GM23338 (cell line): ENCODE measurements around the gene IMP3. TPM values are rescaled to one million over a fixed set of nuclear protein-coding genes. Genes with fewer than 3 reads are reported as not detected.

Source experiments
- ATAC-seq: fragments of 200-7000 bp; cut with Tn5 transposase; 3 replicates; pipeline ENCODE4 v1.9.1; 2020
- DNase-seq: peaks from one replicate; pipeline ENCODE4 v3.0.0-alpha.2; 2015; ENCODE audit warnings: low spot score
- H2AFZ ChIP-seq: fragments of 200-600 bp; sonication (generic); 2 replicates; pipeline ENCODE4 v1.8.0; 2016; ENCODE audit warnings: antibody characterized with exemption, mild to moderate bottlenecking, moderate library complexity
- H3F3A ChIP-seq: fragments of 200-600 bp; sonication (generic); replicated peaks from 2 replicates; pipeline ENCODE4 v1.8.0; 2017; ENCODE audit warnings: antibody characterized with exemption, mixed run types, low read depth
- H3K27ac ChIP-seq: fragments of 200-600 bp; sonication (generic); 2 replicates; pipeline ENCODE4 v1.6.1; 2016; ENCODE audit warnings: low read depth
- H3K27me3 ChIP-seq: fragments of 200-600 bp; sonication (generic); 2 replicates; pipeline ENCODE4 v1.8.0; 2016; ENCODE audit warnings: mild to moderate bottlenecking, mixed run types, moderate library complexity; ENCODE audit not compliant: insufficient read depth
- H3K36me3 ChIP-seq: fragments of 200-600 bp; sonication (generic); 2 replicates; pipeline ENCODE4 v1.8.0; 2016; ENCODE audit warnings: mild to moderate bottlenecking; ENCODE audit not compliant: insufficient read depth
- H3K4me1 ChIP-seq: fragments of 200-600 bp; sonication (generic); 2 replicates; pipeline ENCODE4 v1.8.0; 2016; ENCODE audit warnings: mild to moderate bottlenecking, moderate library complexity; ENCODE audit not compliant: insufficient read depth
- H3K4me2 ChIP-seq: fragments of 200-600 bp; sonication (generic); 2 replicates; pipeline ENCODE4 v1.7.1; 2017; ENCODE audit warnings: mixed run types
- H3K4me3 ChIP-seq: fragments of 200-600 bp; sonication (generic); 2 replicates; pipeline ENCODE4 v1.6.1; 2016; ENCODE audit warnings: mixed run types
- H3K79me2 ChIP-seq: fragments of 200-600 bp; sonication (generic); replicated peaks from 2 replicates; pipeline ENCODE4 v1.8.0; 2017; ENCODE audit warnings: mild to moderate bottlenecking; ENCODE audit not compliant: insufficient read depth
- H3K9me2 ChIP-seq: fragments of 200-600 bp; sonication (generic); 2 replicates; pipeline ENCODE4 v1.8.0; 2017; ENCODE audit not compliant: insufficient read depth
- H4K20me1 ChIP-seq: fragments of 200-600 bp; sonication (generic); replicated peaks from 2 replicates; pipeline ENCODE4 v1.8.0; 2017; ENCODE audit warnings: mild to moderate bottlenecking; ENCODE audit not compliant: insufficient read depth
- H3K27ac Mint-ChIP-seq: 2 replicates; pipeline ENCODE4 v1.8.0; 2020; ENCODE audit warnings: inconsistent platforms, mild to moderate bottlenecking, moderate library complexity, mixed read lengths
- H3K27me3 Mint-ChIP-seq: 3 replicates; pipeline ENCODE4 v1.8.0; 2022; ENCODE audit warnings: low read depth, mild to moderate bottlenecking, moderate library complexity, mixed read lengths, inconsistent platforms; ENCODE audit not compliant: insufficient read depth, poor library complexity
- H3K36me3 Mint-ChIP-seq: 3 replicates; pipeline ENCODE4 v1.8.0; 2021; ENCODE audit warnings: low read depth, mild to moderate bottlenecking, inconsistent platforms, moderate library complexity, mixed read lengths
- H3K4me1 Mint-ChIP-seq: 3 replicates; pipeline ENCODE4 v1.8.0; 2020; ENCODE audit warnings: mild to moderate bottlenecking, inconsistent platforms, mixed read lengths
- H3K4me3 Mint-ChIP-seq: 3 replicates; pipeline ENCODE4 v1.8.0; 2021; ENCODE audit warnings: moderate library complexity, mild to moderate bottlenecking, inconsistent platforms, mixed read lengths
- H3K9me3 Mint-ChIP-seq: 3 replicates; pipeline ENCODE4 v1.8.0; 2020; ENCODE audit warnings: moderate library complexity, mild to moderate bottlenecking, inconsistent platforms, mixed read lengths
- EZH2 ChIP-seq: fragments of 200-600 bp; sonication (generic); IDR thresholded peaks from one replicate; pipeline ENCODE4 v1.8.0; 2017; ENCODE audit warnings: antibody characterized with exemption, mild to moderate bottlenecking, low read depth; ENCODE audit not compliant: unreplicated experiment
- NANOG ChIP-seq: IDR thresholded peaks from 2 replicates; pipeline ENCODE4 v1.6.1; 2016; ENCODE audit warnings: antibody characterized with exemption, borderline replicate concordance
- POLR2AphosphoS5 ChIP-seq: IDR thresholded peaks from 2 replicates; pipeline ENCODE4 v1.6.1; 2016; ENCODE audit warnings: antibody characterized with exemption, low read depth
- REST ChIP-seq: IDR thresholded peaks from one replicate; pipeline ENCODE4 v1.6.1; 2018; ENCODE audit warnings: antibody characterized with exemption; ENCODE audit not compliant: unreplicated experiment
- STAT1 ChIP-seq: IDR thresholded peaks from one replicate; pipeline ENCODE4 v1.6.1; 2016; ENCODE audit warnings: antibody characterized with exemption; ENCODE audit not compliant: unreplicated experiment
- ZNF114 ChIP-seq: fragments of 250-450 bp; sonication (Bioruptor Pico); IDR thresholded peaks from 2 replicates; pipeline ENCODE4 v1.5.0; 2020; ENCODE audit warnings: mild to moderate bottlenecking, moderate library complexity
- ZNF331 ChIP-seq: fragments of 250-450 bp; sonication (Bioruptor Pico); IDR thresholded peaks from 2 replicates; pipeline ENCODE4 v1.5.0; 2020; ENCODE audit warnings: low read depth, mild to moderate bottlenecking, moderate library complexity
- ZNF462 ChIP-seq: fragments of 250-450 bp; sonication (Bioruptor Pico); IDR thresholded peaks from 2 replicates; pipeline ENCODE4 v1.5.0; 2020; ENCODE audit warnings: mild to moderate bottlenecking, moderate library complexity
- polyA plus RNA-seq: library from polyadenylated mRNA; unstranded; fragments of >200 nt; fragmentation: Nextera tagmentation; extraction: Ambion mirVana; gene quantifications from 2 replicates; pipeline ENCODE4 v1.2.1, GENCODE V29; 2016
- total RNA-seq: library from RNA; depleted of rRNA; stranded (reverse); fragments of >200 nt; shearing (Covaris generic); gene quantifications from 2 replicates; pipeline ENCODE4 v1.2.3, GENCODE V29; 2014

The IMP3 gene
- total and polyA plus RNA-seq, 2 experiments from 2014 or later, result 210 to 319 TPM

- Histone ChIP-seq H3K36me3 (peaks cover 8% of the 10 kb centered on the region), H3K4me2 (no peak overlapping the region), H2AFZ (no peak overlapping the region), H3K27me3 (no peaks in the 10 kb centered on the region), H4K20me1 (no peaks in the 10 kb centered on the region), H3K27ac (no peak overlapping the region), H3K9me2 (no peaks in the 10 kb centered on the region), H3K79me2 (no peaks in the 10 kb centered on the region), H3K4me3 (no peak overlapping the region), H3F3A (0 out of 2 replicates have a peak, but pooled peaks cover 3% of the 10 kb centered on the region), H3K4me1 (no peaks in the 10 kb centered on the region)
- DNase-seq, result no peak
- peaks cover 38% of the 10 kb centered on the region for H3K36me3 Mint-ChIP-seq
- H3K9me3 Mint-ChIP-seq, result no peaks in the 10 kb centered on the region
- H3K27me3 Mint-ChIP-seq, result no peaks in the 10 kb centered on the region
- no peak for ATAC-seq
- H3K27ac Mint-ChIP-seq, result no peak overlapping the region
- H3K4me1 Mint-ChIP-seq, result no peaks in the 10 kb centered on the region
- no peak overlapping the region for H3K4me3 Mint-ChIP-seq
- TF ChIP-seq NANOG (no peak), ZNF331 (CRISPR knock-in tag) (no peak), ZNF462 (no peak), REST (no peak), ZNF114 (no peak), STAT1 (no peak), EZH2 (no peak), POLR2AphosphoS5 (no peak)
Observed at GRCh38 chr15:75598361-75598760, 41.7 kb downstream of the IMP3 start.
